HCT116 (cell line): ENCODE measurements around the gene ATP2B1. TPM values are rescaled to one million over a fixed set of nuclear protein-coding genes. Genes with fewer than 3 reads are reported as not detected.

Experiments
- ATAC-seq: fragments of 200-7000 bp; cut with Tn5 transposase; 2 replicates; pipeline ENCODE4 v1.9.1; 2020; ENCODE audit warnings: mild to moderate bottlenecking, moderate library complexity
- BruUV-seq: library from RNA; stranded (reverse); fragments of 400-500 nt; replicated peaks from 2 replicates; lab custom pipeline; 2021; lab: Mats Ljungman, UMichigan
- CTCF ChIA-PET: fragments of 300-600 bp; sonication (Branson Sonifier 250); formaldehyde crosslinking; loops from one replicate; lab custom pipeline; 2021; ENCODE audit warnings: antibody characterized with exemption; lab: Charles Lee
- POLR2A ChIA-PET: fragments of 300-600, 350-600 bp; sonication (Branson Sonifier 250); formaldehyde crosslinking; loops from one replicate; lab custom pipeline; 2021; ENCODE audit warnings: antibody characterized with exemption; lab: Charles Lee
- RAD21 ChIA-PET, 2 experiments: fragments of 300-600 bp; sonication (Branson Sonifier 250); formaldehyde crosslinking; loops; one replicate each; lab custom pipeline; 2023; ENCODE audit warnings: low total read pairs in 2 of 2; ENCODE audit not compliant: uncharacterized antibody in 2 of 2, unreplicated experiment in 2 of 2, low non-redundant PET in 1 of 2; lab: Charles Lee
- DNase-seq: peaks from one replicate; pipeline ENCODE4 v3.0.0-alpha.2; 2010; ENCODE audit warnings: low read depth, low spot score
- H2AFZ ChIP-seq: fragments of 200-600 bp; shearing (Covaris generic), sonication (generic); 2 replicates; pipeline ENCODE4 v1.6.1; 2017; ENCODE audit warnings: low read depth, mixed run types, mixed read lengths, antibody characterized with exemption, low read length; ENCODE audit not compliant: poor library complexity, severe bottlenecking
- H3K27ac ChIP-seq: 2 replicates; pipeline ENCODE4 v1.5.1; 2012; ENCODE audit warnings: low read depth, low read length
- H3K27me3 ChIP-seq: fragments of 200-600 bp; sonication (generic); 2 replicates; pipeline ENCODE4 v1.6.1; 2016; ENCODE audit warnings: mixed run types, low read length, mixed read lengths; ENCODE audit not compliant: insufficient read depth
- H3K36me3 ChIP-seq, 2 experiments: fragments of 200-500 bp in 1 of 2; fragments of 200-600 bp in 1 of 2; sonication (Bioruptor generic) in 1 of 2; sonication (generic) in 1 of 2; 2 replicates each; pipeline versions ENCODE4 v1.5.1 to v1.6.1; 2014 to 2016; ENCODE audit warnings: low read length in 2 of 2, inconsistent platforms in 1 of 2, mixed read lengths in 1 of 2, mixed run types in 1 of 2; ENCODE audit not compliant: insufficient read depth in 2 of 2, control insufficient read depth in 1 of 2
- H3K4me1 ChIP-seq, 2 experiments: fragments of 200-600 bp in 1 of 2; sonication (generic) in 1 of 2; 2 replicates each; pipeline versions ENCODE4 v1.5.1 to v1.6.1; 2012 to 2017; ENCODE audit warnings: low read length in 2 of 2, inconsistent platforms in 1 of 2, mild to moderate bottlenecking in 1 of 2, mixed read lengths in 1 of 2, mixed run types in 1 of 2, moderate library complexity in 1 of 2; ENCODE audit not compliant: insufficient read depth in 2 of 2, control insufficient read depth in 1 of 2
- H3K4me2 ChIP-seq: fragments of 200-600 bp; sonication (generic); 2 replicates; pipeline ENCODE4 v1.6.1; 2017; ENCODE audit warnings: mixed run types, low read length, mixed read lengths
- H3K4me3 ChIP-seq, 2 experiments: fragments of 200-600 bp in 1 of 2; sonication (generic) in 1 of 2; replicated peaks in 1 of 2; 2 replicates each; pipeline ENCODE4 v1.5.1; 2011 to 2016; ENCODE audit warnings: low read length in 2 of 2, control low read depth in 1 of 2, low read depth in 1 of 2, mild to moderate bottlenecking in 1 of 2, mixed read lengths in 1 of 2, mixed run types in 1 of 2
- H3K79me2 ChIP-seq: fragments of 200-600 bp; sonication (generic); 2 replicates; pipeline ENCODE4 v1.6.1; 2017; ENCODE audit warnings: mild to moderate bottlenecking, mixed run types, low read length, moderate library complexity, mixed read lengths; ENCODE audit not compliant: insufficient read depth
- H3K9ac ChIP-seq: fragments of 200-600 bp; sonication (generic); 2 replicates; pipeline ENCODE4 v1.6.1; 2016; ENCODE audit warnings: low read length, mixed read lengths
- H3K9me2 ChIP-seq: fragments of 200-600 bp; sonication (generic), shearing (Covaris generic); 2 replicates; pipeline ENCODE4 v1.6.1; 2017; ENCODE audit warnings: mixed run types, mild to moderate bottlenecking, moderate library complexity; ENCODE audit not compliant: insufficient read depth
- H3K9me3 ChIP-seq, 2 experiments: fragments of 200-500 bp in 1 of 2; fragments of 200-600 bp in 1 of 2; sonication (Bioruptor generic) in 1 of 2; sonication (generic) in 1 of 2; 2 replicates each; pipeline ENCODE4 v1.6.1; 2014 to 2017; ENCODE audit warnings: low read length in 2 of 2, mixed read lengths in 2 of 2, inconsistent platforms in 1 of 2, low read depth in 1 of 2, mild to moderate bottlenecking in 1 of 2, mixed run types in 1 of 2, moderate library complexity in 1 of 2; ENCODE audit not compliant: control insufficient read depth in 1 of 2, insufficient read depth in 1 of 2
- H4K20me1 ChIP-seq: fragments of 200-600 bp; sonication (generic), shearing (Covaris generic); 2 replicates; pipeline ENCODE4 v1.6.1; 2017; ENCODE audit warnings: mixed run types, mild to moderate bottlenecking, moderate library complexity; ENCODE audit not compliant: insufficient read depth
- CBX3 ChIP-seq: IDR thresholded peaks from 2 replicates; pipeline ENCODE4 v1.6.1; 2012; ENCODE audit warnings: low read depth
- EZH2 ChIP-seq: fragments of 200-600 bp; sonication (generic); IDR thresholded peaks from 2 replicates; pipeline ENCODE4 v1.6.1; 2017; ENCODE audit warnings: antibody characterized with exemption, mixed run types
- JUND ChIP-seq: IDR thresholded peaks from 2 replicates; pipeline ENCODE4 v1.6.1; 2012
- POLR2A ChIP-seq: IDR thresholded peaks from 2 replicates; pipeline ENCODE4 v1.7.0; 2011; ENCODE audit warnings: borderline replicate concordance; ENCODE audit not compliant: insufficient read depth, insufficient read length; ENCODE audit errors: extremely low read depth
- RAD21 ChIP-seq: IDR thresholded peaks from 2 replicates; pipeline ENCODE4 v1.6.1; 2012; ENCODE audit warnings: low read depth, mild to moderate bottlenecking
- SP1 ChIP-seq: IDR thresholded peaks from 2 replicates; pipeline ENCODE4 v1.6.1; 2012; ENCODE audit warnings: low read depth
- SRF ChIP-seq: IDR thresholded peaks from 2 replicates; pipeline ENCODE4 v1.6.1; 2012; ENCODE audit warnings: low read depth
- ZBTB33 ChIP-seq: IDR thresholded peaks from 2 replicates; pipeline ENCODE4 v1.6.1; 2011; ENCODE audit warnings: mild to moderate bottlenecking, low read length, moderate library complexity; ENCODE audit not compliant: insufficient replicate concordance; ENCODE audit errors: extremely low read depth
- ZFX ChIP-seq: fragments of 450-650 bp; IDR thresholded peaks from 2 replicates; pipeline ENCODE4 v1.6.1; 2017
- intact Hi-C: fragments of 100-400 bp; cut with micrococcal nuclease; formaldehyde crosslinking; loops from 2 replicates; pipeline ENCODE4 v1.10.0; 2022
- total RNA-seq: library from RNA; stranded (reverse); gene quantifications from one replicate; pipeline ENCODE4 v1.2.1, GENCODE V29; 2021; ENCODE audit not compliant: unreplicated experiment
- TF ChIP-seq, protein P1 (sequence below): IDR thresholded peaks from 2 replicates; pipeline ENCODE4 v1.6.1; 2012
- TF ChIP-seq, protein P2 (sequence below), 3 experiments: fragments of 200-600 bp in 1 of 3; sonication (generic) in 1 of 3; IDR thresholded peaks in 2 of 3; conservative IDR thresholded peaks in 1 of 3; 2 replicates each; pipeline ENCODE4 v1.5.1; 2012 to 2017; ENCODE audit warnings: low read depth in 2 of 3, low read length in 2 of 3, antibody characterized with exemption in 1 of 3, borderline replicate concordance in 1 of 3, control low read depth in 1 of 3, mild to moderate bottlenecking in 1 of 3, mixed read lengths in 1 of 3, mixed run types in 1 of 3, moderate library complexity in 1 of 3; ENCODE audit not compliant: insufficient read depth in 1 of 3
- TF ChIP-seq, protein P3 (sequence below): IDR thresholded peaks from 2 replicates; pipeline ENCODE4 v1.6.1; 2012; ENCODE audit warnings: low read depth

Gene ATP2B1
- total RNA-seq, 1 experiment from 2014 or later: 62.4 TPM

GRCh38 chr12:89655841-89656240 lies 52.8 kb downstream of the ATP2B1 start:
- no peak overlapping the region for H2AFZ ChIP-seq
- no TSS peak for BruUV-seq
- no peak for DNase-seq
- H3K27me3 ChIP-seq: no peaks in the 10 kb centered on the region
- ChIA-PET POLR2A (no interaction called here), CTCF (no interaction called here), RAD21 (no interaction called here)
- no peaks in the 10 kb centered on the region for H3K36me3 ChIP-seq
- H3K9me2 ChIP-seq: no peaks in the 10 kb centered on the region
- no peak overlapping the region for H3K4me2 ChIP-seq
- TF ChIP-seq EZH2 (no peak), RAD21 (no peak), SP1 (no peak), SRF (no peak), CBX3 (no peak), ZFX (no peak), JUND (no peak), ZBTB33 (no peak), POLR2A (no peak)
- TF ChIP-seq, protein P1, sequence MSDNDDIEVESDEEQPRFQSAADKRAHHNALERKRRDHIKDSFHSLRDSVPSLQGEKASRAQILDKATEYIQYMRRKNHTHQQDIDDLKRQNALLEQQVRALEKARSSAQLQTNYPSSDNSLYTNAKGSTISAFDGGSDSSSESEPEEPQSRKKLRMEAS: no peak
- TF ChIP-seq, protein P2, sequence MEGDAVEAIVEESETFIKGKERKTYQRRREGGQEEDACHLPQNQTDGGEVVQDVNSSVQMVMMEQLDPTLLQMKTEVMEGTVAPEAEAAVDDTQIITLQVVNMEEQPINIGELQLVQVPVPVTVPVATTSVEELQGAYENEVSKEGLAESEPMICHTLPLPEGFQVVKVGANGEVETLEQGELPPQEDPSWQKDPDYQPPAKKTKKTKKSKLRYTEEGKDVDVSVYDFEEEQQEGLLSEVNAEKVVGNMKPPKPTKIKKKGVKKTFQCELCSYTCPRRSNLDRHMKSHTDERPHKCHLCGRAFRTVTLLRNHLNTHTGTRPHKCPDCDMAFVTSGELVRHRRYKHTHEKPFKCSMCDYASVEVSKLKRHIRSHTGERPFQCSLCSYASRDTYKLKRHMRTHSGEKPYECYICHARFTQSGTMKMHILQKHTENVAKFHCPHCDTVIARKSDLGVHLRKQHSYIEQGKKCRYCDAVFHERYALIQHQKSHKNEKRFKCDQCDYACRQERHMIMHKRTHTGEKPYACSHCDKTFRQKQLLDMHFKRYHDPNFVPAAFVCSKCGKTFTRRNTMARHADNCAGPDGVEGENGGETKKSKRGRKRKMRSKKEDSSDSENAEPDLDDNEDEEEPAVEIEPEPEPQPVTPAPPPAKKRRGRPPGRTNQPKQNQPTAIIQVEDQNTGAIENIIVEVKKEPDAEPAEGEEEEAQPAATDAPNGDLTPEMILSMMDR (IDR thresholded peaks at IDR 0.05 in 2 of 3, conservative IDR thresholded peaks at IDR 0.05 in 1 of 3; ENCODE audit: borderline replicate concordance in 1 of 3, insufficient read depth in 1 of 3, low read depth in 2 of 3, low read length in 2 of 3): no peak
- TF ChIP-seq, protein P3, sequence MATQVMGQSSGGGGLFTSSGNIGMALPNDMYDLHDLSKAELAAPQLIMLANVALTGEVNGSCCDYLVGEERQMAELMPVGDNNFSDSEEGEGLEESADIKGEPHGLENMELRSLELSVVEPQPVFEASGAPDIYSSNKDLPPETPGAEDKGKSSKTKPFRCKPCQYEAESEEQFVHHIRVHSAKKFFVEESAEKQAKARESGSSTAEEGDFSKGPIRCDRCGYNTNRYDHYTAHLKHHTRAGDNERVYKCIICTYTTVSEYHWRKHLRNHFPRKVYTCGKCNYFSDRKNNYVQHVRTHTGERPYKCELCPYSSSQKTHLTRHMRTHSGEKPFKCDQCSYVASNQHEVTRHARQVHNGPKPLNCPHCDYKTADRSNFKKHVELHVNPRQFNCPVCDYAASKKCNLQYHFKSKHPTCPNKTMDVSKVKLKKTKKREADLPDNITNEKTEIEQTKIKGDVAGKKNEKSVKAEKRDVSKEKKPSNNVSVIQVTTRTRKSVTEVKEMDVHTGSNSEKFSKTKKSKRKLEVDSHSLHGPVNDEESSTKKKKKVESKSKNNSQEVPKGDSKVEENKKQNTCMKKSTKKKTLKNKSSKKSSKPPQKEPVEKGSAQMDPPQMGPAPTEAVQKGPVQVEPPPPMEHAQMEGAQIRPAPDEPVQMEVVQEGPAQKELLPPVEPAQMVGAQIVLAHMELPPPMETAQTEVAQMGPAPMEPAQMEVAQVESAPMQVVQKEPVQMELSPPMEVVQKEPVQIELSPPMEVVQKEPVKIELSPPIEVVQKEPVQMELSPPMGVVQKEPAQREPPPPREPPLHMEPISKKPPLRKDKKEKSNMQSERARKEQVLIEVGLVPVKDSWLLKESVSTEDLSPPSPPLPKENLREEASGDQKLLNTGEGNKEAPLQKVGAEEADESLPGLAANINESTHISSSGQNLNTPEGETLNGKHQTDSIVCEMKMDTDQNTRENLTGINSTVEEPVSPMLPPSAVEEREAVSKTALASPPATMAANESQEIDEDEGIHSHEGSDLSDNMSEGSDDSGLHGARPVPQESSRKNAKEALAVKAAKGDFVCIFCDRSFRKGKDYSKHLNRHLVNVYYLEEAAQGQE: no peak
- no peak for ATAC-seq
- intact Hi-C loops: no loop called here
- no peak overlapping the region for H3K9ac ChIP-seq
- peaks cover 6% of the 10 kb centered on the region; the same call in 1 of the 2 replicates for H4K20me1 ChIP-seq
- no peak overlapping the region for H3K4me3 ChIP-seq
- H3K9me3 ChIP-seq: no peaks in the 10 kb centered on the region
- H3K79me2 ChIP-seq: peaks cover 73% of the 10 kb centered on the region
- no peak overlapping the region for H3K27ac ChIP-seq
- no peaks in the 10 kb centered on the region for H3K4me1 ChIP-seq
